GM19023 (cell line): Measurements from ENCODE around the gene UBE2D3.
"Not testable (repeated sequence)": the region's sequence is repeated elsewhere in the genome, so short reads cannot be mapped to it uniquely, and the experiment has no call there.

Experiments
- ATAC-seq: cut with Tn5 transposase; IDR thresholded peaks from one replicate; pipeline ENCODE4 v1.9.1; 2021; ENCODE audit warnings: mild to moderate bottlenecking, moderate library complexity; ENCODE audit not compliant: unreplicated experiment

The UBE2D3 gene

DNA sequence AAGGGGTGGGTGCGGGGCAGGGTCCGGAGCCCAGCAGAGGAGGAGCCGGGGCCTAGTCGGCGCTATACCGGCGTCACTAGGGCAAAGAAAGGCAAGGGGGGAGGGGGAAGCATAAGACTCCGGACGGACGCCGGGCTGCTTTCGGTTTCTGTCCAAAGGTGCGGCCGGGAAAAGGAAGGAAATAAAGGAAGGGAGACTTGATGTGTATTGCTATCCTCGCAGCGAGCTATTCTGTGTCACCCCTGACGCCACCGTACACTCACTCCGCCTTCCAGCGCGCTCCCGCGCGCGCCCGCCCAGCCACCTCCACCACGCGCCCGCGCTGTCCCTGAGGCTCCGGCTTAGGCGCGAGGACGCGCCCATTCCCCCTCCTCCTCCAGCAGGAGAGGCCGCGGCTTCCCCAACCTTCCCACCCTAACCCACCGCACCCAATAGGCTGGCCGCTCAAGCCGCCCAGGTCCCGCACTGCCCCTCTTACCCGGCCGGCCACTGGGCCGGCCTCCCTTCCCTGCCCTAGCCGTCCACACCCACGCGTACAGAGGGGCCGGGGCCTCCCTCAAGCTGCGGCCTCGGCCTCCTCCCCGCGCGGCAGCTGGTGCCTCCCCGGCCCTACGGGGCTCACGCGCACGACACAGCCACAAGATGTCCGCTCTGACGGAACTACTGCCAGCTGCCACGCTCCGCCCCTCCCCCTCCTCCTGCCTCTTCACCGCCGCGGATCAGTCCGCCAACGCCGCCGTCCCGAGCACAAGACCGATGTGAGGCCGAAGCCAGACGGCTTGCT, at the start of gene UBE2D3:
UBE2D3 (minus strand) TSS at position 662 of the 784 bp plus-strand sequence. CDS start 1,043 bp downstream, outside the sequence.
- ATAC-seq = peak; percentile 36

DNA sequence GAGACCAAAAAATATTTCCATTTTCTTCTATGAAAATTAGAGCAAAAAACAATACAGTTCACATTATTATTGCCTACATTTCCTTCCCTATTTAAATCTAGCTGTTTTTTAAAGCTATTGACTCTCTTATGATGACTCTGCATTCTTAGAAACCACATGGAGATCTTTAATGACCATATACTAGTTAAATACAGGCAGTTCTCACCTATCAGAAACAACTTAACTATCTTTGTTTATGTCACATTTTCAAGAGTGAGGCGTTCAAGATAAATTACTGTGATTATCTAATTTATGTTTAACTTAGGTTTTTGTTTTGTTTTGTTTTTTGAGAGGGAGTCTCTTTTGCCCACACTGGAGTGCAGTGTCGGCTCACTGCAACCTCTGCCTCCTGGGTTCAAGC, 44.4 kb upstream of the UBE2D3 start:
- ATAC-seq = no peak

- ATAC-seq = peak; percentile 31
These were observed 42.3 kb upstream of the UBE2D3 start for GRCh38 chr4:102869569-102870197.

GRCh38 chr4:102868781-102869568, 41.6 kb upstream of the UBE2D3 start, which contains the start of gene CISD2:
Gene CISD2, plus strand, starts transcription at chr4:102868992. Its CDS starts 93 bp downstream, at chr4:102869085.
- peak; percentile 87 for ATAC-seq

DNA sequence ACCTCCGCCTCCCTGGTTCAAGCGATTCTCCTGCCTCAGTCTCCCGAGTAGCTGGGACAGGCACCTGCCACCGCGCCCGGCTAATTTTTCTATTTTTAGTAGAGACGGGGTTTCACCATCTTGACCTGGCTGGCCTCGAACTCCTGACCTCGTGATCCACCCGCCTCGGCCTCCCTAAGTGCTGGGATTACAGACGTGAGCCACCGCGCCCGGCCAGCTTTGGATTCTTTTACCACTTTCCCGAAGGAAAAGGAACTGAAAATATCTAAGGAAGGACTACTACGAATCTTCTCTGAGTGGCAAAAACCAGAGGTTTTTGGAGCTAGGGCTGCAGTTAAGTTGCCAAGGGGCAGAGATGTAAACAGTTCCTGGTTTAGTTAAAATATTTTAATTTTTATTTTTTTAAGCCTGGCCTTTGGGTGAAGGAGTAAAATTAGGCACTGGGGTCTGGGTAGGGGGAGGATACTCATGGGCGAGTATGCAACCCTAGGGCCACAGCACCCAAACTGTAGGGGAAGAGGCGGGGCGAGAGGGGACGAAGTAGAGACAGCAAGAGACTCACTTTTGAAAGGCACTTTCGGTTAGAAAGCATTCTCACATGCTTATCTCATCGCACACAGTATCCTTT, 40.9 kb upstream of the UBE2D3 start:
- ATAC-seq = no peak

GRCh38 chr4:102867278-102868152, 40.2 kb upstream of the UBE2D3 start:
- no peak for ATAC-seq

- ATAC-seq = not testable (repeated sequence)
These were observed 38.0 kb upstream of the UBE2D3 start for GRCh38 chr4:102865327-102865726.

- ATAC-seq = no peak
These were observed 35.4 kb upstream of the UBE2D3 start for GRCh38 chr4:102862747-102863146.

GRCh38 chr4:102862016-102862415, 34.7 kb upstream of the UBE2D3 start:
- no peak for ATAC-seq

DNA sequence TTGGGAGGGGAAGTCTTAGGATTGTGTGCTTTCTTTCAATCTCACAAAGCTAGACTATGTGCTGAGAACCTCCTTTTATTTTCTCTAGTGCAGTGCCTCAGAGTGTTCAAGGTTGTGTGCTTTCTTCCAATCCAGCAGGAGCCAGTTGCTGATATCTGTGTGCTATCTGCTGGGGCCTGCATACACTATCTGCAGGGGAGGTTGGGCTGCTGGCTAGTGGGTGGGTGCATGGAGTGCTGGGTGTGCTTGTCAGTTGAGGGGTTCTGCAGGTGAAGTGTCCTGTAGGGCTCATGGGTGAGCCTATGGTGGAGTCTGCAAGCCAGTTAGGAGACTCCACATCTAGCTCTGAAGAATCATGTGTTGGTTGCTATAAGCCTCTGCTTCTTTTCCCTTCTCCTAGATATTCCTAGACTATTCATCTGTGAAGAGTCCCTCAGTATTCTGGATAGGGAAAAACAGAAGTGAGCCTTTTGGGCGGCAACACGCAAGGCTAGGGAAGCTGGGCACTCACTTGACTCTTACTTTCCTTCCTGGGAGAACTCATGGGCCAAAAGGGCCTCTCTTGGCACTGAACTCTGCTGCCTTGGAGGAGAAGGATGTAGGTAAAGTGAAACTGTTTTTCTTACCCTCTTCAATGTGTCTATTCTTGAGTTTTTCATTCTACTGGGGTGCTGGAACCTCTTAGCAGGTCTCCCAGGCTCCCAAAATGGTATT, 33.4 kb upstream of the UBE2D3 start:
- ATAC-seq = no peak

DNA sequence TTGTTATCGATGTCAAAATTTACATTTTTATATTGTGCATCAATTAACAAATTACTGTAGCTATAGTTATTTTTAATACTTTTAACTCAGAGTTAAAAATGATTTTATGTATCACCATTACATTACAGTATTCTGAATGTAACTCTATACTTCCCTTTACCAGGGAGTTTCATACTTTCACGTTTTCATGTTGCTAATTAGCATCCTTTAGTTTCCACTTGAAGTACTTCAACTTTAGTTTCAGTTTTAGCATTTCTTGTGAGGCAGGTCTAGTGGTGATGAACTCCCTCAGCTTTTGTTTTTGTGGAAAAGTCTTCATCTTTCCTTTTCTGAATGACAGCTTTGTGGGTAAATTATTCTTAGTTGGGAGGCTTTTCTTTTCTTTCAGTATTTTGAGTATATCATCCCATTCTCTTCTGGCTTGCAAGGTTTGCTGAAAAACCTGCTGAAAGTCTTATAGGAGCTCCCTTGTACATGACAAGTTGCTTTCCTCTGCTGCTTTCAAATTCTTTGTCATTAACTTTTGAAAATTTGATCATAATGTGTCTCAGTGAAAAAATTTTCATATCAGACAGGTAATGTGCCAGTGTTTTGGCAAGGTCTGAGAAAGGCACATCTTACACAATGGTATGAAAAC, 31.6 kb upstream of the UBE2D3 start:
- no peak for ATAC-seq

DNA sequence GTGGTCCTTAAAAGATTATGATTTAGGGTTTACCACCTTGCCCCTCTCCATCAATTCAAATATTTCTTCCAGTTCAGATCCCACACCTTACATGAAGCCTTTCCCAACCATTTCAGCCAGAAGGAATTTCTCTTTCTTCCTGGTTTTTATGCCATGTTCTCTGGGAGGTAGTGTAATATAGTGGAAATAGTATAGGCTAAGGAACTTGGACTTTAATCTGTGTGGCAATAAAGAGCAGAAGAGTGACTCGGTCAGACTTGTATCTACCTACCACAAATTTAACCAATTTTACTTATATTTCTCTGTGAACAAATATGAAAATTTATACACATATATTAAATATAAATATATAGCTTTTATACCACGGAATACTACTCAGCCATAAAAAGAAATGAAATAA, 23.0 kb upstream of the UBE2D3 start:
- ATAC-seq = no peak

GRCh38 chr4:102849579-102850104, 22.3 kb upstream of the UBE2D3 start:
- no peak for ATAC-seq

DNA sequence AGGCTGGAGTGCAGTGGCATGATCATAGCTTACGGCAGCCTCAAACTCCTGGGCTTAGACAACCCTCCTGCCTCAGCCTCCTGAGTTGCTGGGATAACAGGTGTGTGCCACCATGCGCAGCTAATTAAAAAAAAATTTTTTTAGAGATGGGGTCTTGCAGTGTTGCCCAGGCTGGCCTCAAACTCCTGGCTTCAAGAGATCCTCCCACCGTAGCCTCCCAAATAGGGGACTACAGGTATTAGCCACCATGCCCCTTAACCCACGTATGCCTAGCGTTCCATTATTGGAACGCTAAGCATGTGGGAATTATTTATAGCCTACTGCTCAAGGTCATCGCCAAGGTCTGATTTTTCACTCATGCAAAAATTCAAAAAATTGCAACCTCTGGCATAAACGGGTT, 20.3 kb upstream of the UBE2D3 start:
- ATAC-seq = no peak

DNA sequence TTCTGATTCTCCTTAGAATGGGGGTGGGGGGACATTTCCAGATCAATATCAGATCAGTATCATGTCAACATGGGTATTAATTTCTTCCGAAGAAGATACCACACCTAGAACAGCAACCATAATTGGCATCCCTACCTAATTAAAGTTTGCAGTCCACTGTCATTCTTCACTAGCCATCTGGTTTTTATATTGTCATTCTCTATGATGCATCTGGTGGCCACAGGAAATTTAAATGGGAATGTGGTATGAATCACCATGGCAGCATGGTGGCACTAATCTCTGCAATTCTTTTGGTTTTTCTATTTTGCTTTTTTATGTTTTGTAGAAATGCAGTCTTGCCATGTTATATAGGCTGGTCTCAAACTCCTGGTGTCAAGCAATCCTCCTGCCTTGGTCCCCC, 16.6 kb upstream of the UBE2D3 start:
- no peak for ATAC-seq

GRCh38 chr4:102843273-102843672, 15.9 kb upstream of the UBE2D3 start:
- no peak for ATAC-seq

GRCh38 chr4:102842367-102842766, 15.0 kb upstream of the UBE2D3 start:
- no peak for ATAC-seq

- no peak for ATAC-seq
These were observed 9.2 kb upstream of the UBE2D3 start for GRCh38 chr4:102836596-102836995.

GRCh38 chr4:102832667-102833066, 5.3 kb upstream of the UBE2D3 start:
- ATAC-seq = no peak
